ENCODE measurements around the gene DIAPH3.

DNA sequence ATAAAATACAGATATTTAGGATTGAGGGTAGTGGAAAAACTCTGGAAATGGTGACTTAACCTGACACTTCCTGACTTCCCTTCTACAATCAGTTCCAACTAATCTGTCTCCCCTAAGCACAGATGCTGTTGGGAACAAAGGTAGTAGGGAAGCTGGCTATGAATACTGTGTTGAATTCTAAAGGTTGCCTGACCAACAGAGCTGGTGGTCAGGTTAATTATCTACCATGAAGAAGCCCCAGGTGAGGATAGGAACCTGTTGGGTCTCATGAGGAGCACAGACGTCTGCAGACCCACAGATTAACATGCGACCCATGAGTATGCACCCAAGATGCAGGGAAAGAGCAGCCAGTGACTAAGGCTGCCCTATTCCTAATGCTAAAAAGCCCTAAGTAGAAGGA lies 172.3 kb downstream of the DIAPH3 start:
- TF ChIP-seq POLR2A (IDR thresholded peaks at IDR 0.05): no peak
- TF ChIP-seq, protein P1, sequence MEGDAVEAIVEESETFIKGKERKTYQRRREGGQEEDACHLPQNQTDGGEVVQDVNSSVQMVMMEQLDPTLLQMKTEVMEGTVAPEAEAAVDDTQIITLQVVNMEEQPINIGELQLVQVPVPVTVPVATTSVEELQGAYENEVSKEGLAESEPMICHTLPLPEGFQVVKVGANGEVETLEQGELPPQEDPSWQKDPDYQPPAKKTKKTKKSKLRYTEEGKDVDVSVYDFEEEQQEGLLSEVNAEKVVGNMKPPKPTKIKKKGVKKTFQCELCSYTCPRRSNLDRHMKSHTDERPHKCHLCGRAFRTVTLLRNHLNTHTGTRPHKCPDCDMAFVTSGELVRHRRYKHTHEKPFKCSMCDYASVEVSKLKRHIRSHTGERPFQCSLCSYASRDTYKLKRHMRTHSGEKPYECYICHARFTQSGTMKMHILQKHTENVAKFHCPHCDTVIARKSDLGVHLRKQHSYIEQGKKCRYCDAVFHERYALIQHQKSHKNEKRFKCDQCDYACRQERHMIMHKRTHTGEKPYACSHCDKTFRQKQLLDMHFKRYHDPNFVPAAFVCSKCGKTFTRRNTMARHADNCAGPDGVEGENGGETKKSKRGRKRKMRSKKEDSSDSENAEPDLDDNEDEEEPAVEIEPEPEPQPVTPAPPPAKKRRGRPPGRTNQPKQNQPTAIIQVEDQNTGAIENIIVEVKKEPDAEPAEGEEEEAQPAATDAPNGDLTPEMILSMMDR (IDR thresholded peaks at IDR 0.05 in 8 of 11, conservative IDR thresholded peaks at IDR 0.05 in 3 of 11): no peak

All from spleen (tissue), 7 donors.